ENCODE measurements around the gene VAMP7. TPM values are rescaled to one million over a fixed set of nuclear protein-coding genes. Genes with fewer than 3 reads are reported as not detected.

VAMP7 gene
- total and polyA plus RNA-seq, 2 of the 8 experiments (the other 6 are each of a cell fraction or from before 2014, with no cell fraction given): 14.2 to 22.1 TPM

GRCh38 chrX:155923200-155923599, 42.1 kb downstream of the VAMP7 start (continued):
- no peak for TF ChIP-seq CHD7 (IDR thresholded peaks at IDR 0.05; ENCODE audit: insufficient replicate concordance, low read length)
